WTC11 (cell line): ENCODE results near the gene ANKRD22. TPM values are rescaled to one million over a fixed set of nuclear protein-coding genes. Genes with fewer than 3 reads are reported as not detected.

Experiments
- ATAC-seq: fragments of 200-7000 bp; cut with Tn5 transposase; 2 replicates; pipeline ENCODE4 v1.10.0; 2021; ENCODE audit warnings: mild to moderate bottlenecking, moderate library complexity
- CTCF ChIA-PET: fragments of 300-600 bp; sonication (Branson Sonifier 250); formaldehyde crosslinking; loops from one replicate; lab custom pipeline; 2021; ENCODE audit warnings: antibody characterized with exemption; lab: Charles Lee
- POLR2A ChIA-PET: fragments of 350-600 bp; sonication (Branson Sonifier 250); formaldehyde crosslinking; loops from one replicate; lab custom pipeline; 2021; ENCODE audit warnings: antibody characterized with exemption; lab: Charles Lee
- DNase-seq: peaks from one replicate; pipeline ENCODE4 v3.0.0; 2021; ENCODE audit warnings: low spot score
- H3K27ac Mint-ChIP-seq: 2 replicates; pipeline ENCODE4 v1.8.0; 2021; ENCODE audit warnings: mixed read lengths
- H3K27me3 Mint-ChIP-seq: 2 replicates; pipeline ENCODE4 v1.8.0; 2021; ENCODE audit warnings: low read depth, mild to moderate bottlenecking, moderate library complexity, mixed read lengths
- H3K36me3 Mint-ChIP-seq: 2 replicates; pipeline ENCODE4 v1.8.0; 2021; ENCODE audit warnings: mixed read lengths
- H3K4me1 Mint-ChIP-seq: 2 replicates; pipeline ENCODE4 v1.8.0; 2022; ENCODE audit warnings: mixed read lengths
- H3K4me3 Mint-ChIP-seq: 2 replicates; pipeline ENCODE4 v1.8.0; 2021; ENCODE audit warnings: mild to moderate bottlenecking, moderate library complexity, mixed read lengths
- H3K9me3 Mint-ChIP-seq: 2 replicates; pipeline ENCODE4 v1.8.0; 2021; ENCODE audit warnings: mixed read lengths
- ARID4B ChIP-seq: sonication (generic); formaldehyde crosslinking; IDR thresholded peaks from 2 replicates; pipeline ENCODE4 v1.8.0; 2023; ENCODE audit warnings: missing genetic modification reagents, mild to moderate bottlenecking, borderline replicate concordance
- ATF6 ChIP-seq: sonication (generic); formaldehyde crosslinking; IDR thresholded peaks from 2 replicates; pipeline ENCODE4 v1.8.1; 2023; ENCODE audit warnings: mild to moderate bottlenecking, missing genetic modification reagents
- CREM ChIP-seq: sonication (generic); formaldehyde crosslinking; IDR thresholded peaks from 2 replicates; pipeline ENCODE4 v1.8.1; 2022; ENCODE audit warnings: mild to moderate bottlenecking, missing genetic modification reagents, moderate library complexity
- E2F4 ChIP-seq: sonication (generic); formaldehyde crosslinking; IDR thresholded peaks from 2 replicates; pipeline ENCODE4 v1.8.1; 2022; ENCODE audit warnings: low read depth, mild to moderate bottlenecking, moderate library complexity, missing genetic modification reagents, borderline replicate concordance
- ESRRA ChIP-seq: sonication (generic); formaldehyde crosslinking; IDR thresholded peaks from 2 replicates; pipeline ENCODE4 v1.8.1; 2022; ENCODE audit warnings: mild to moderate bottlenecking, missing genetic modification reagents, borderline replicate concordance
- FOXP1 ChIP-seq: sonication (generic); formaldehyde crosslinking; IDR thresholded peaks from 2 replicates; pipeline ENCODE4 v1.8.0; 2022; ENCODE audit warnings: missing genetic modification reagents, mild to moderate bottlenecking, moderate library complexity, borderline replicate concordance
- GABPB1 ChIP-seq: sonication (generic); formaldehyde crosslinking; IDR thresholded peaks from 2 replicates; pipeline ENCODE4 v1.8.1; 2023; ENCODE audit warnings: mild to moderate bottlenecking, missing genetic modification reagents
- JUN ChIP-seq: sonication (generic); formaldehyde crosslinking; IDR thresholded peaks from 2 replicates; pipeline ENCODE4 v1.8.0; 2023; ENCODE audit warnings: mild to moderate bottlenecking, missing genetic modification reagents
- KAT7 ChIP-seq: sonication (generic); formaldehyde crosslinking; IDR thresholded peaks from 2 replicates; pipeline ENCODE4 v1.8.1; 2023; ENCODE audit warnings: missing genetic modification reagents, mild to moderate bottlenecking, borderline replicate concordance
- NR3C1 ChIP-seq: sonication (generic); formaldehyde crosslinking; conservative IDR thresholded peaks from 2 replicates; pipeline ENCODE4 v1.8.1; 2023; ENCODE audit warnings: low read depth, mild to moderate bottlenecking, missing genetic modification reagents
- RELA ChIP-seq: sonication (generic); formaldehyde crosslinking; IDR thresholded peaks from 2 replicates; pipeline ENCODE4 v1.8.1; 2022; ENCODE audit warnings: missing genetic modification reagents, mild to moderate bottlenecking, borderline replicate concordance
- TEAD4 ChIP-seq: sonication (generic); formaldehyde crosslinking; IDR thresholded peaks from 2 replicates; pipeline ENCODE4 v1.8.0; 2022; ENCODE audit warnings: mild to moderate bottlenecking, missing genetic modification reagents
- USF1 ChIP-seq: sonication (generic); formaldehyde crosslinking; IDR thresholded peaks from 2 replicates; pipeline ENCODE4 v1.8.0; 2022; ENCODE audit warnings: mild to moderate bottlenecking, missing genetic modification reagents
- ZNF671 ChIP-seq: fragments of 250-450 bp; sonication (Bioruptor Pico); IDR thresholded peaks from 2 replicates; pipeline ENCODE4 v1.8.0; 2021; ENCODE audit warnings: mild to moderate bottlenecking
- total RNA-seq: library from RNA; stranded (reverse); gene quantifications from 3 replicates; pipeline ENCODE4 v1.2.3, GENCODE V29; 2021

ANKRD22 gene
- total RNA-seq, 1 experiment from 2014 or later = not detected

- Mint-ChIP-seq H3K27ac (no peak overlapping the region), H3K4me1 (peaks cover 7% of the 10 kb centered on the region), H3K36me3 (no peaks in the 10 kb centered on the region), H3K4me3 (no peak overlapping the region), H3K9me3 (no peaks in the 10 kb centered on the region), H3K27me3 (no peaks in the 10 kb centered on the region)
- ATAC-seq = no peak
- TF ChIP-seq ATF6 (CRISPR knock-in tag) (no peak), TEAD4 (CRISPR knock-in tag) (no peak)
- ChIA-PET CTCF (interaction anchor here (0.9 to 1.1 kb wide), 2 partner anchors 63 to 64 kb away, joined by 3 to 4 read pairs; no protein-coding TSS in a partner anchor), POLR2A (no interaction called here)
- DNase-seq = no peak
These were observed 18.4 kb upstream of the ANKRD22 start for GRCh38 chr10:88870089-88870488.

- no peaks in the 10 kb centered on the region for H3K9me3 Mint-ChIP-seq
- H3K4me1 Mint-ChIP-seq = peaks cover 7% of the 10 kb centered on the region
- CTCF ChIA-PET = no interaction called here
- no peak for ATAC-seq
- DNase-seq = no peak
- H3K27me3 Mint-ChIP-seq = no peaks in the 10 kb centered on the region
- no peak overlapping the region for H3K27ac Mint-ChIP-seq
- H3K36me3 Mint-ChIP-seq = no peaks in the 10 kb centered on the region
- TF ChIP-seq CREM (no peak), FOXP1 (no peak), KAT7 (CRISPR knock-in tag) (no peak), JUN (no peak), E2F4 (CRISPR knock-in tag) (no peak)
- no peak overlapping the region for H3K4me3 Mint-ChIP-seq
- POLR2A ChIA-PET = no interaction called here
These were observed 14.8 kb upstream of the ANKRD22 start for GRCh38 chr10:88866454-88866853.

GRCh38 chr10:88865281-88865876, 13.7 kb upstream of the ANKRD22 start:
- Mint-ChIP-seq H3K27me3 (no peaks in the 10 kb centered on the region), H3K4me3 (no peak overlapping the region), H3K27ac (no peak overlapping the region), H3K36me3 (no peaks in the 10 kb centered on the region), H3K4me1 (peaks cover 5% of the 10 kb centered on the region), H3K9me3 (no peaks in the 10 kb centered on the region)
- no peak for DNase-seq
- ATAC-seq = no peak
- TF ChIP-seq ZNF671 (CRISPR knock-in tag) = no peak
- TF ChIP-seq RELA (CRISPR knock-in tag) = no peak
- no peak for TF ChIP-seq USF1 (CRISPR knock-in tag)
- no peak for TF ChIP-seq NR3C1 (CRISPR knock-in tag)
- no peak for TF ChIP-seq GABPB1
- TF ChIP-seq ESRRA (CRISPR knock-in tag) = no peak
- TF ChIP-seq ARID4B (CRISPR knock-in tag) = no peak
- ChIA-PET POLR2A (no interaction called here), CTCF (interaction anchor here (1.0 kb wide), 1 partner anchor 16 kb away, joined by 5 read pairs; no protein-coding TSS in a partner anchor)
